K562 (cell line): ENCODE measurements around the gene TXNDC15. TPM values are rescaled to one million over a fixed set of nuclear protein-coding genes. Genes with fewer than 3 reads are reported as not detected.

Experiments used
- BRF1 ChIP-seq: IDR thresholded peaks from 3 replicates; pipeline ENCODE4 v1.6.1; 2011; ENCODE audit warnings: borderline replicate concordance, mild to moderate bottlenecking; ENCODE audit not compliant: insufficient read length; ENCODE audit errors: extremely low read depth
- CCNT2 ChIP-seq: IDR thresholded peaks from 2 replicates; pipeline ENCODE4 v1.6.1; 2011; ENCODE audit warnings: borderline replicate concordance, low read depth, mild to moderate bottlenecking, moderate library complexity, mixed read lengths, low read length; ENCODE audit not compliant: insufficient read length; ENCODE audit errors: extremely low read depth
- CEBPG ChIP-seq, 3 experiments: fragments of 200-800 bp in 1 of 3; sonication (Bioruptor generic) in 1 of 3; sonication (generic) in 1 of 3; formaldehyde crosslinking in 1 of 3; IDR thresholded peaks in 2 of 3; conservative IDR thresholded peaks in 1 of 3; 2 replicates each; pipeline versions ENCODE4 v1.6.1 to v1.8.0; 2016 to 2022; ENCODE audit warnings: missing compliant biosample characterization in 2 of 3, missing genetic modification characterization in 2 of 3, mild to moderate bottlenecking in 1 of 3, missing genetic modification reagents in 1 of 3
- MTA1 ChIP-seq: fragments of 450-650 bp; IDR thresholded peaks from 2 replicates; pipeline ENCODE4 v1.6.1; 2017; ENCODE audit warnings: borderline replicate concordance
- RBM34 ChIP-seq: fragments of 200-400 bp; formaldehyde crosslinking; IDR thresholded peaks from 2 replicates; pipeline ENCODE4 v1.6.1; 2018; ENCODE audit warnings: low read length, borderline replicate concordance; ENCODE audit not compliant: insufficient read depth
- SMARCC2 ChIP-seq: fragments of 450-650 bp; IDR thresholded peaks from 2 replicates; pipeline ENCODE4 v1.6.1; 2017; ENCODE audit warnings: antibody characterized with exemption, moderate library complexity, mild to moderate bottlenecking, low read depth
- ZNF146 ChIP-seq: IDR thresholded peaks from one replicate; pipeline ENCODE4 v1.6.1; 2018; ENCODE audit warnings: missing compliant biosample characterization; ENCODE audit not compliant: unreplicated experiment
- ZNF274 ChIP-seq: IDR thresholded peaks from 2 replicates; pipeline ENCODE4 v1.6.1; 2011; ENCODE audit warnings: low read depth, mild to moderate bottlenecking, low read length, moderate library complexity, borderline replicate concordance
- polyA plus RNA-seq, 8 experiments: library from polyadenylated mRNA; depleted of rRNA in 4 of 8; stranded (reverse) in 5 of 8; unstranded in 3 of 8; fragments of >200 nt; fragmentation: Nextera tagmentation in 2 of 8; fragmentation: Illumina TruSeq in 1 of 8; extraction: Ambion mirVana in 2 of 8; extraction: Trizol in 1 of 8; gene quantifications; 2 replicates each; pipeline versions ENCODE4 v1.2.1 to v1.2.3, GENCODE V29; 2011 to 2014; ENCODE audit warnings: inconsistent platforms in 1 of 8, missing spikeins in 1 of 8
- total RNA-seq, 7 experiments: library from RNA; depleted of rRNA in 6 of 7; stranded (reverse); fragments of >200 nt in 6 of 7; fragmentation: Illumina TruSeq in 2 of 7; extraction: Trizol in 2 of 7; gene quantifications; 2 replicates each; pipeline versions ENCODE4 v1.2.1 to v1.2.3, GENCODE V29; 2011 to 2021; ENCODE audit warnings: low replicate concordance in 1 of 7
- TF ChIP-seq, protein P1 (sequence below), 2 experiments: fragments of 450-650 bp; IDR thresholded peaks; 2 replicates each; pipeline ENCODE4 v1.6.1; 2016; ENCODE audit warnings: mild to moderate bottlenecking in 2 of 2, borderline replicate concordance in 1 of 2, low read depth in 1 of 2, moderate library complexity in 1 of 2
- TF ChIP-seq, protein P2 (sequence below): fragments of 250-450 bp; sonication (Bioruptor Pico); IDR thresholded peaks from 2 replicates; pipeline ENCODE4 v1.8.0; 2021; ENCODE audit warnings: borderline replicate concordance, mild to moderate bottlenecking, moderate library complexity; ENCODE audit not compliant: poor library complexity, severe bottlenecking
- TF ChIP-seq, protein P3 (sequence below): conservative IDR thresholded peaks from 2 replicates; pipeline ENCODE4 v1.6.1; 2011; ENCODE audit warnings: low read depth, mild to moderate bottlenecking, low read length; ENCODE audit not compliant: control insufficient read depth
- TF ChIP-seq, protein P4 (sequence below): sonication (generic); formaldehyde crosslinking; IDR thresholded peaks from 2 replicates; pipeline ENCODE4 v1.8.1; 2023; ENCODE audit warnings: mild to moderate bottlenecking, missing genetic modification reagents

TXNDC15 gene
- total and polyA plus RNA-seq, 9 of the 15 experiments (the other 6 are each of a cell fraction or from before 2014, with no cell fraction given) = 3.0 to 15.4 (median 12.3) TPM

DNA sequence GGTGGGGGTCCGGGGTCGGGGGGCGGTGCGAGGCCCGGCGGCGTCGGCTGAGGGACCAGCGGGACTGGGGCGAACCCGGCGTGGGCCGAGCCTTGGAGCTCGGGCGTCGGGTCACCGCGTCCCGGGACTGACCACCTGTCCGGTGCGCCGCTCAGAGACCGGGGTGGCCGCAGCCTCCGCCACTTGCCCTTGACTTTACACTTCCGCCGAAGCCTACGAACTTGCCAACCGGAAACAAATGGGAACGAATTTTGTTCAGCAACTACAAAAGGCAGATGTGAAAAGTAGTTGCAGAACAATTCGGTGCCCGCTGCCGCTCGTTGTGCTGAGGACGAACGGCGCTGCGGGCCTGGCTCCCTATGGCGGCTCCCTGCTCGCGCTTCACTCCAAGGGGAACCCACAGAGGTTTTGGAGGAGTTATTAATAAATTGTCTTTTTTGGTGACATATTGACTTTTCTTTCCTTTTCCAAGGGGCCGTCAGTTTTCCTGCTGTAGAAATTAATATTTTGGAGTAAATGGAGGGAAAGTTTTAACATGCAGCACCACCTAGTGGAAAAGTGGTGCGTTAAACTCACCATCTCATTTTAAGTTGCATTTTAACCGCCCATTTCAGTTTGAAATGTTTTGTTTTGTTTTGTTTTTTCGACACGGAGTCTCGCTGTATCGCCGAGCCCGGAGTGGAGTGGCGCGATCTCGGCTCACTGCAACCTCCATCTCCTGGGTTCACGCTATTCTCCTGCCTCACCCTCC is 31.2 kb downstream of the TXNDC15 start (continued):
- TF ChIP-seq, protein P1, sequence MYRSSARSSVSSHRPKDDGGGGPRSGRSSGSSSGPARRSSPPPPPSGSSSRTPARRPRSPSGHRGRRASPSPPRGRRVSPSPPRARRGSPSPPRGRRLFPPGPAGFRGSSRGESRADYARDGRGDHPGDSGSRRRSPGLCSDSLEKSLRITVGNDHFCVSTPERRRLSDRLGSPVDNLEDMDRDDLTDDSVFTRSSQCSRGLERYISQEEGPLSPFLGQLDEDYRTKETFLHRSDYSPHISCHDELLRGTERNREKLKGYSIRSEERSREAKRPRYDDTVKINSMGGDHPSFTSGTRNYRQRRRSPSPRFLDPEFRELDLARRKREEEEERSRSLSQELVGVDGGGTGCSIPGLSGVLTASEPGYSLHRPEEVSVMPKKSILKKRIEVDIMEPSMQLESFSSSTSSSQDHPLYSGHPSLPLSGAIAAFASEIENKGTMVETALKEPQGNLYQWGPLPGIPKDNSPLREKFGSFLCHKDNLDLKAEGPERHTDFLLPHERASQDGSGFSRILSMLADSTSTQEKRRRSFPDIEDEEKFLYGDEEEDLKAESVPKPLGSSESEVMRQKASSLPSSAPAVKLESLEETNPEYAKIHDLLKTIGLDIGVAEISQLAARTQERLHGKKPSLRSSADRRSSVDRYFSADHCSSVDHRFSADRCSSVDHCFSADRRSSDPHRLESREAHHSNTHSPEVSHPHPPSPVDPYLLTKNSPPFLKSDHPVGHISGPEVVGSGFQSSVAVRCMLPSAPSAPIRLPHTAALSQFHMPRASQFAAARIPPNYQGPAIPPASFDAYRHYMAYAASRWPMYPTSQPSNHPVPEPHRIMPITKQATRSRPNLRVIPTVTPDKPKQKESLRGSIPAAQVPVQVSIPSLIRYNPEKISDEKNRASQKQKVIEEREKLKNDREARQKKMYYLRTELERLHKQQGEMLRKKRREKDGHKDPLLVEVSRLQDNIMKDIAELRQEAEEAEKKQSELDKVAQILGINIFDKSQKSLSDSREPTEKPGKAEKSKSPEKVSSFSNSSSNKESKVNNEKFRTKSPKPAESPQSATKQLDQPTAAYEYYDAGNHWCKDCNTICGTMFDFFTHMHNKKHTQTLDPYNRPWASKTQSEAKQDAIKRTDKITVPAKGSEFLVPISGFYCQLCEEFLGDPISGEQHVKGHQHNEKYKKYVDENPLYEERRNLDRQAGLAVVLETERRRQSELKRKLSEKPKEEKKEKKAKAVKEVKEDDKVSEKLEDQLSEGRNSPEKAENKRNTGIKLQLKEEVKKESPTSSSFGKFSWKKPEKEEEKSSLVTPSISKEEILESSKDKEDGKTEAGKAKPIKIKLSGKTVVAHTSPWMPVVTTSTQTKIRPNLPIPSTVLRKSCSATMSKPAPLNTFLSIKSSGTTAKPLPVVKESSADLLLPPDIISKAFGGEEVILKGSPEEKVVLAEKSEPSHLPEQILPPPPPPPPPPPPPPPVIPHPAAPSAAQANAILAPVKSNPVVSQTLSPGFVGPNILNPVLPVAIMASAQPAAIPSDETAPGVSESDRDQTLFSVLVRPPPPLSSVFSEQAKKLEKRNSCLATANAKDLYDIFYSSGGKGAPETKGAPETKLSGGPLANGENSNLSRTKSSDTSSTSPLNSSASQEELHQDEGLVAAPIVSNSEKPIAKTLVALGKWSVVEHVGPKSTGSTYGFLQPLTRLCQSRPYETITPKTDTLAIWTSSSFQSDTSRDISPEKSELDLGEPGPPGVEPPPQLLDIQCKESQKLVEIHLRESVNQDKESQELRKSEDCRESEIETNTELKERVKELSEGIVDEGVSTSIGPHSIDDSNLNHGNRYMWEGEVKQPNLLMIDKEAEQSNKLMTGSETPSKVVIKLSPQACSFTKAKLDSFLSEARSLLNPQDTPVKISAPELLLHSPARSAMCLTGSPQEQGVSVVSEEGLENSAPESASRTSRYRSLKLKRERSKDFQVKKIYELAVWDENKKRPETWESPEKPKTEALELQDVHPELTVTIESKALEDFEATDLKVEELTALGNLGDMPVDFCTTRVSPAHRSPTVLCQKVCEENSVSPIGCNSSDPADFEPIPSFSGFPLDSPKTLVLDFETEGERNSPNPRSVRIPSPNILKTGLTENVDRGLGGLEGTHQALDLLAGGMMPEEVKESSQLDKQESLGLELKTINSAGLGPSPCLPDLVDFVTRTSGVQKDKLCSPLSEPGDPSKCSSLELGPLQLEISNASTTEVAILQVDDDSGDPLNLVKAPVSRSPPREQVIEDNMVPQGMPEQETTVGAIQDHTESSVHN (IDR thresholded peaks at IDR 0.05; ENCODE audit: borderline replicate concordance in 1 of 2, low read depth in 1 of 2) = no peak
- no peak for TF ChIP-seq ZNF274
- no peak for TF ChIP-seq RBM34
- no peak for TF ChIP-seq CEBPG (CRISPR knock-in tag; IDR thresholded peaks at IDR 0.05)
- no peak for TF ChIP-seq CEBPG (tag; conservative IDR thresholded peaks at IDR 0.05 in 1 of 2, IDR thresholded peaks at IDR 0.05 in 1 of 2)
- TF ChIP-seq BRF1 = no peak
- TF ChIP-seq SMARCC2 = peak; percentile 42; the same call in 1 of the 2 replicates
- no peak for TF ChIP-seq CCNT2
- TF ChIP-seq, protein P2, sequence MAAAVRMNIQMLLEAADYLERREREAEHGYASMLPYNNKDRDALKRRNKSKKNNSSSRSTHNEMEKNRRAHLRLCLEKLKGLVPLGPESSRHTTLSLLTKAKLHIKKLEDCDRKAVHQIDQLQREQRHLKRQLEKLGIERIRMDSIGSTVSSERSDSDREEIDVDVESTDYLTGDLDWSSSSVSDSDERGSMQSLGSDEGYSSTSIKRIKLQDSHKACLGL (CRISPR knock-in tag) = no peak
- no peak; the same call in 1 of the 2 replicates for TF ChIP-seq MTA1
- no peak for TF ChIP-seq ZNF146 (CRISPR knock-in tag)
- TF ChIP-seq, protein P3, sequence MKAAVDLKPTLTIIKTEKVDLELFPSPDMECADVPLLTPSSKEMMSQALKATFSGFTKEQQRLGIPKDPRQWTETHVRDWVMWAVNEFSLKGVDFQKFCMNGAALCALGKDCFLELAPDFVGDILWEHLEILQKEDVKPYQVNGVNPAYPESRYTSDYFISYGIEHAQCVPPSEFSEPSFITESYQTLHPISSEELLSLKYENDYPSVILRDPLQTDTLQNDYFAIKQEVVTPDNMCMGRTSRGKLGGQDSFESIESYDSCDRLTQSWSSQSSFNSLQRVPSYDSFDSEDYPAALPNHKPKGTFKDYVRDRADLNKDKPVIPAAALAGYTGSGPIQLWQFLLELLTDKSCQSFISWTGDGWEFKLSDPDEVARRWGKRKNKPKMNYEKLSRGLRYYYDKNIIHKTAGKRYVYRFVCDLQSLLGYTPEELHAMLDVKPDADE = no peak; the same call in 1 of the 2 replicates
- TF ChIP-seq, protein P4, sequence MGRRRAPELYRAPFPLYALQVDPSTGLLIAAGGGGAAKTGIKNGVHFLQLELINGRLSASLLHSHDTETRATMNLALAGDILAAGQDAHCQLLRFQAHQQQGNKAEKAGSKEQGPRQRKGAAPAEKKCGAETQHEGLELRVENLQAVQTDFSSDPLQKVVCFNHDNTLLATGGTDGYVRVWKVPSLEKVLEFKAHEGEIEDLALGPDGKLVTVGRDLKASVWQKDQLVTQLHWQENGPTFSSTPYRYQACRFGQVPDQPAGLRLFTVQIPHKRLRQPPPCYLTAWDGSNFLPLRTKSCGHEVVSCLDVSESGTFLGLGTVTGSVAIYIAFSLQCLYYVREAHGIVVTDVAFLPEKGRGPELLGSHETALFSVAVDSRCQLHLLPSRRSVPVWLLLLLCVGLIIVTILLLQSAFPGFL (CRISPR knock-in tag) = 0 out of 2 replicates have a peak, but pooled peaks have one; percentile 47
